ENCODE results near the gene AGFG2. TPM values are rescaled to one million over a fixed set of nuclear protein-coding genes. Genes with fewer than 3 reads are reported as not detected.

AGFG2 gene, protein sequence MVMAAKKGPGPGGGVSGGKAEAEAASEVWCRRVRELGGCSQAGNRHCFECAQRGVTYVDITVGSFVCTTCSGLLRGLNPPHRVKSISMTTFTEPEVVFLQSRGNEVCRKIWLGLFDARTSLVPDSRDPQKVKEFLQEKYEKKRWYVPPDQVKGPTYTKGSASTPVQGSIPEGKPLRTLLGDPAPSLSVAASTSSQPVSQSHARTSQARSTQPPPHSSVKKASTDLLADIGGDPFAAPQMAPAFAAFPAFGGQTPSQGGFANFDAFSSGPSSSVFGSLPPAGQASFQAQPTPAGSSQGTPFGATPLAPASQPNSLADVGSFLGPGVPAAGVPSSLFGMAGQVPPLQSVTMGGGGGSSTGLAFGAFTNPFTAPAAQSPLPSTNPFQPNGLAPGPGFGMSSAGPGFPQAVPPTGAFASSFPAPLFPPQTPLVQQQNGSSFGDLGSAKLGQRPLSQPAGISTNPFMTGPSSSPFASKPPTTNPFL
- 33.0 and 36.8 TPM in 2 replicates for total RNA-seq

GRCh38 chr7:100538654-100539435 lies at the start of gene AGFG2:
Gene AGFG2, plus strand, starts transcription at chr7:100539203. Its CDS starts 144 bp downstream, at chr7:100539347.

DNA sequence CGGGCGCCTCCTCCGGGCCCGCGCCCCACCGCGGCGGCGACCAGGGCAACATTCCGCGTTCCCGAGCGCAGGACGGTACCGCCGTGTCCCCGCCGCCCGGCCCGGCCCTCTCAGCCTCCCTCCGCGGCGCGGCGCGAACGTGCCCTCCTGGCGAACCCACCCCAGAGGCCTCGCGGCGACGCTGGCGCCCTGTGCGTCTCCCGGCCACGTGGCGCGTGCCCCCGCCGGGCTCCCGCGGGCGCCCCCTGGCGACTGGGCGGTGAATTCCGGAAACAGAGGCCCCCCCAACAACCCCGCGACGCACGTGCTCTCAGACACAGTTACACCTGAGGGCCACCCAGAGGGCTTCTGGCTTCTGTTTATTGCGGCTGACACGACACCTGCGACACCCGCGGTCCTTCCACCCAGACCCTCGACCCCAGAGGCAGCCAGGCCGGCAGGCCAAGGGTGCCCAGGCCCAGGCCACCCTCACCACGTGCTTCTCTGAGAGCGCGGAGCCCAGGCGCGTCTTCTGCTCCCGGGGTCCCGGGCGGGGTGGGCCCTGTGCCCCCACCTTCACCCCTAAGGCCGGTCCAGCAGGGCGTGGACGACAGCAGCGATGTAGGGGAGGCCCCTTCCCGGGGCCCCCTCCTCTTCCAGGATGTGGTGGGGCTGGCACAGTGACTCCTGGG lies 34.8 kb downstream of the AGFG2 start, which contains the start of gene SAP25:
Gene SAP25, minus strand, starts transcription at position 210 of the 671 bp plus-strand sequence. Its CDS starts 158 bp downstream, at position 52.

DNA sequence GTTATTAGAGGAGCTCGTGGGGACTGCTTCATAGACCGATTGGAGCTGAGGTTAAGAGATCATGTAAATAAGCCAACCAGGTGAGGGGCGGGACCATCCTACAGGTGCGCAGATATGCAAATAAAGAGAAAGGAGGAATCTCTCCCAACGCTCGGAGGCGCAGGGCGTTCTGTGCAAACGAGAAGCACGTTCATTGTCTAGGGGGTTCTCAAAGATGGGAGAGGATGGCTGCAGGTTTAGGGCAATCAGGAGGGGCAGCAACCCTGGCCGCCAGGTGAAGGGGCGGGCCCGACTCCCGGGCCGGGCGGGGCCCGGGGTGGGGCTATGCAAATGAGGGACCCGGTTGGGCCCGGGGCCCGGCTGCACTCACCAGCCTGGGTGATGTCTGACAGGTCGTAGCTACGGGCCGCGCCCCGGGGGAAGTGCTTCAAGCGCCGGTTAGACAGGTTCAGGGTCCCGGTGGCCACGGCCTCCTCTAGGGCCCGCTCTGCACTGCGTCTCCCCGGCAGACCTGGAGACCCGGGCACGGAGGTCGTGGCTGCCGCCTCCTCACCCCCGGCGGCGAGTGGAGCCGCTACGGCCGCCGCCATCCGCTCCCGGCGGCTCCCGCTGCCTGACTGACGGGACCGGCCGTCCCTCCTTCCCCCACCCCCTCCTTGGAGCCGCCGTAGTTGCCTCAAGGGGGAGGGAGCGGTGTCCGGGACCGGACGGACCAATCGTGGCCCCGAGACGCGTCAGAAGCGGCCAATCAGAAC lies 46.7 kb downstream of the AGFG2 start, which contains the start of gene LRCH4:
Gene LRCH4, minus strand, starts transcription at position 619 of the 755 bp plus-strand sequence. Its CDS starts 29 bp downstream, at position 590.

DNA sequence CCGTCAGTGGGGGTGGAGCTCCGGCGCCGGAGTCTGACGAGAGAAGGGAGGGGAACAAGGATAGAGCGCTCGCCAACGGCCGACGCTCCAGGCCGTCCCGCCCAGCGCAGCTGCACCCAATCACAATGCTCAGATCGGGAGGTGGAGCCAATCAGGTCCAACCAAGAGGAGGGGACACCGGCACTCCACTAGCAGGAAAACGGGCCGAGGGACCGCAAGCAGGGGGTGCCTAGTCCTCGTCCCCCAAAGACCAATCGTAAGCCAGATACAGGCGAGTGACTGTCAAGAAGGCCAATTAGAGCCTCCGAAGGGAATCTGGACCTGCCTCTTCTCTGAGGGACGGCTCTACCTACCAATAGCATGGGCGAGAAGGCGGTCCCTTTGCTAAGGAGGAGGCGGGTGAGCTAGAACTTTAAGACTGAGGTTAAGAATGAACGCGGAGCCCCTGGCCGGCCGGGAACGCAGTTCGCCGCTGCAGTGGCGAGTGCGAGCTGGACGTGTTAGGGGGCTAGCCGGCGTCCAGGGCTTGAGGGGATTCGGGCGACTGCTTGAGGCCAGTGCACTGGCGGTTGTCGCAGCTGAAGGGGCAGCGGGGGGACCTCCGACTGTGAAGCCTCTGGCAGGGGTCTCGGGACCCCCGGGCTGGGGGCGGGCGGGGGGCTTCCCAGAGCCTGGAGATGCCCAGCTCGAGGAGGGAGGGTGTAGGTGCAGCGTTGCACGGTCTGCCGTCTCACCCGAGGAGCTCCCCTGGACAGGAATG lies 47.4 kb downstream of the AGFG2 start, which contains the start of gene FBXO24:
Gene FBXO24, plus strand, starts transcription at position 63 of the 760 bp plus-strand sequence. Its CDS starts 298 bp downstream, at position 361.

DNA sequence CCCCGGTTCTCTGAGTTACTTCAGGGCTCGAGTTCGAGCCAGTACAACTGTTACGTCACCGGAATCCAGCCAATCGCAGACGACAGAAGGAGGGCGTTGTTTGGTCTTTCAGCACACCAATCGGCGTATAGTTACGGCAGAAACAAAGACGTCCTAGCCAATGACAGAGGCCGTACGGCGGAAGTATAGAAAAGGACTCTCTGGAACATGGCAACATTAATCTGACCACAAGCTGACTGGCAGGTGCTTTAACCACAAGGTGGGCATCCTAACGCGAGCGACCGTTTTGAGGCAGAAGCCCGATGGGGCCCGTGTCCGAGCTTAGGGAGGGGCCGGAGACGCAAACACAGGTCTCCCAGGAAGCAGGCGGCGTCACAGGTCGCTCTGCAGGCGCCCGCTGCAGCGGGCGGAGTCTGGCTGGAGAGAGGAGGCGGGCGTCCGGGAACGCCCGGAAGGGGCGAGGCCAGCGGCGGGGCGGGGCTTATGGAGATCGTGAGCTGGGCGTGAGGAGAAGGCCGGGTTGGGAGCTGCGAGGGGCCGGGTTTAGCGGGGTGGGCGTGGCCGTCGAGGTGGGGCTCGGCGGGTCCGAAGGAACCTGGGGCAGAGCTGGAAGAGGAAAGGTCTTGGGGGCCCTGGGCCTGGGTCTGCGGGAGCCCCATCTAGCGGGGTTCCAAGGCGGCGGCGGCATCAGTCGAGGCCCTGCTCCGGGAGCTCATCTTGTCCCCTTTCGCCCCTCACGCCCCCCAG lies 73.2 kb downstream of the AGFG2 start, which contains the start of gene MOSPD3:
Gene MOSPD3, plus strand, starts transcription at position 558 of the 747 bp plus-strand sequence. CDS start 252 bp downstream, outside the sequence.

Small RNAs within 50 kb of the gene (small RNA-seq; reads per million reads assigned to genes)
- not detected for gene RN7SL416P
- not detected for gene SAP25

Other genes with a start within 250 kb of the AGFG2 start
- not detected in 2 replicates for gene SPDYE3, start 231.5 kb upstream of the AGFG2 start, total RNA-seq
- 12.4 and 14.9 TPM in 2 replicates for gene PILRB, start 181.1 kb upstream of the AGFG2 start, total RNA-seq
- gene PILRA, start 165.7 kb upstream of the AGFG2 start, total RNA-seq = 0.22 and 0.40 TPM in 2 replicates
- 0.53 and 0.79 TPM in 2 replicates for gene ZCWPW1, start 110.5 kb upstream of the AGFG2 start, total RNA-seq
- gene MEPCE, start 109.4 kb upstream of the AGFG2 start, total RNA-seq = 33.0 and 44.9 TPM in 2 replicates
- 13.9 and 14.5 TPM in 2 replicates for gene PPP1R35, start 102.7 kb upstream of the AGFG2 start, total RNA-seq
- gene SPACDR, start 74.9 kb upstream of the AGFG2 start, total RNA-seq = 1.7 and 1.9 TPM in 2 replicates
- gene TSC22D4, start 60.0 kb upstream of the AGFG2 start, total RNA-seq = 45.9 and 54.2 TPM in 2 replicates
- gene NYAP1, start 55.3 kb upstream of the AGFG2 start, total RNA-seq = 2.7 and 4.1 TPM in 2 replicates
- gene SAP25, start 34.7 kb downstream of the AGFG2 start, total RNA-seq = 0.53 TPM in 1 of 2 replicates, not detected in the other
- gene LRCH4, start 46.9 kb downstream of the AGFG2 start, total RNA-seq = 18.6 and 21.3 TPM in 2 replicates
- gene FBXO24, start 47.1 kb downstream of the AGFG2 start, total RNA-seq = 0.14 and 0.27 TPM in 2 replicates
- 1.2 and 1.3 TPM in 2 replicates for gene PCOLCE, start 63.2 kb downstream of the AGFG2 start, total RNA-seq
- gene MOSPD3, start 73.3 kb downstream of the AGFG2 start, total RNA-seq = 6.6 and 6.7 TPM in 2 replicates
- gene TFR2, start 102.3 kb downstream of the AGFG2 start, total RNA-seq = 0.27 and 0.43 TPM in 2 replicates
- gene ACTL6B, start 117.2 kb downstream of the AGFG2 start, total RNA-seq = not detected in 2 replicates
- 79.8 and 94.3 TPM in 2 replicates for gene GNB2, start 134.5 kb downstream of the AGFG2 start, total RNA-seq
- gene GIGYF1, start 155.0 kb downstream of the AGFG2 start, total RNA-seq = 20.1 and 23.1 TPM in 2 replicates
- 36.7 and 44.8 TPM in 2 replicates for gene POP7, start 166.9 kb downstream of the AGFG2 start, total RNA-seq
- not detected in 2 replicates for gene EPO, start 181.3 kb downstream of the AGFG2 start, total RNA-seq
- not detected in 2 replicates for gene ZAN, start 194.4 kb downstream of the AGFG2 start, total RNA-seq